Renal pelvis (tissue), 12 donors: ENCODE measurements around the gene TUBE1. TPM values are rescaled to one million over a fixed set of nuclear protein-coding genes. Genes with fewer than 3 reads are reported as not detected.
"Not testable (repeated sequence)": the region's sequence is repeated elsewhere in the genome, so short reads cannot be mapped to it uniquely, and the experiment has no call there.

Source experiments
- DNase-seq: peaks from one replicate; pipeline ENCODE4 v3.0.0-alpha.2; 2013
- long read RNA-seq, 16 experiments: transcript quantifications; one replicate each; lab custom pipeline, GENCODE V29; 2026
- polyA plus RNA-seq, 3 donors: library from polyadenylated mRNA; unstranded; fragments of 120-200 nt; gene quantifications; one replicate each; pipeline ENCODE4 v1.2.1, GENCODE V29; 2013; ENCODE audit not compliant: insufficient read length in 3 of 3

The TUBE1 gene, protein sequence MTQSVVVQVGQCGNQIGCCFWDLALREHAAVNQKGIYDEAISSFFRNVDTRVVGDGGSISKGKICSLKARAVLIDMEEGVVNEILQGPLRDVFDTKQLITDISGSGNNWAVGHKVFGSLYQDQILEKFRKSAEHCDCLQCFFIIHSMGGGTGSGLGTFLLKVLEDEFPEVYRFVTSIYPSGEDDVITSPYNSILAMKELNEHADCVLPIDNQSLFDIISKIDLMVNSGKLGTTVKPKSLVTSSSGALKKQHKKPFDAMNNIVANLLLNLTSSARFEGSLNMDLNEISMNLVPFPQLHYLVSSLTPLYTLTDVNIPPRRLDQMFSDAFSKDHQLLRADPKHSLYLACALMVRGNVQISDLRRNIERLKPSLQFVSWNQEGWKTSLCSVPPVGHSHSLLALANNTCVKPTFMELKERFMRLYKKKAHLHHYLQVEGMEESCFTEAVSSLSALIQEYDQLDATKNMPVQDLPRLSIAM
- polyA plus RNA-seq: 10 to 100 TPM; 22.6 to 49.5 (median 49.1) TPM
- long read RNA-seq, donor 1, partial matches to known transcripts: 0 of 8 reads
- long read RNA-seq, donor 1, other reads (novel, unspliced or antisense): 0 of 8 reads
- long read RNA-seq, donor 2, transcript TUBE1-202 (12 exons, 2,142 nt): major isoform, 9 of 14 reads
- long read RNA-seq, donor 2, partial matches to known transcripts: 0 of 14 reads
- long read RNA-seq, donor 2, other reads (novel, unspliced or antisense): 0 of 14 reads
- long read RNA-seq, donor 3, partial matches to known transcripts: 0 of 8 reads
- long read RNA-seq, donor 3, other reads (novel, unspliced or antisense): 0 of 8 reads
- long read RNA-seq, donor 4, transcript TUBE1-202 (12 exons, 2,142 nt): major isoform, 7 of 10 reads
- long read RNA-seq, donor 4, partial matches to known transcripts: 0 of 10 reads
- long read RNA-seq, donor 4, other reads (novel, unspliced or antisense): 0 of 10 reads
- long read RNA-seq, donor 5, partial matches to known transcripts: 0 of 1 reads
- long read RNA-seq, donor 5, other reads (novel, unspliced or antisense): 0 of 1 reads
- long read RNA-seq, donor 6, transcript TUBE1-207 (1 exons, 3,610 nt): major isoform, 8 of 21 reads
- long read RNA-seq, donor 6, partial matches to known transcripts: 7 of 21 reads
- long read RNA-seq, donor 6, other reads (novel, unspliced or antisense): 0 of 21 reads
- long read RNA-seq, donor 7, partial matches to known transcripts: 5 of 10 reads
- long read RNA-seq, donor 7, other reads (novel, unspliced or antisense): 0 of 10 reads
- long read RNA-seq, donor 8, partial matches to known transcripts: 0 of 7 reads
- long read RNA-seq, donor 8, other reads (novel, unspliced or antisense): 0 of 7 reads
- long read RNA-seq, donor 9, partial matches to known transcripts: 0 of 8 reads
- long read RNA-seq, donor 9, other reads (novel, unspliced or antisense): 0 of 8 reads
- long read RNA-seq, donor 10, transcript TUBE1-207 (1 exons, 3,610 nt): major isoform, 17 of 22 reads
- long read RNA-seq, donor 10, partial matches to known transcripts: 0 of 22 reads
- long read RNA-seq, donor 10, other reads (novel, unspliced or antisense): 0 of 22 reads
- long read RNA-seq, donor 11, transcript TUBE1-207 (1 exons, 3,610 nt): major isoform, 6 of 9 reads
- long read RNA-seq, donor 11, partial matches to known transcripts: 0 of 9 reads
- long read RNA-seq, donor 11, other reads (novel, unspliced or antisense): 0 of 9 reads
- long read RNA-seq, donor 12, transcript TUBE1-207 (1 exons, 3,610 nt): major isoform, 21 of 29 reads
- long read RNA-seq, donor 12, transcript TUBE1-202 (12 exons, 2,142 nt): minor isoform, 5 of 29 reads
- long read RNA-seq, donor 12, partial matches to known transcripts: 0 of 29 reads
- long read RNA-seq, donor 12, other reads (novel, unspliced or antisense): 0 of 29 reads
- long read RNA-seq, donor 13, transcript TUBE1-207 (1 exons, 3,610 nt): major isoform, 10 of 17 reads
- long read RNA-seq, donor 13, partial matches to known transcripts: 0 of 17 reads
- long read RNA-seq, donor 13, other reads (novel, unspliced or antisense): 0 of 17 reads
- long read RNA-seq, donor 14, transcript TUBE1-202 (12 exons, 2,142 nt): major isoform, 5 of 145 reads
- long read RNA-seq, donor 14, partial matches to known transcripts: 111 of 145 reads
- long read RNA-seq, donor 14, other reads (novel, unspliced or antisense): 23 of 145 reads
- long read RNA-seq, donor 15, transcript TUBE1-202 (12 exons, 2,142 nt): minor isoform, 6 of 21 reads
- long read RNA-seq, donor 15, transcript TUBE1-207 (1 exons, 3,610 nt): major isoform, 13 of 21 reads
- long read RNA-seq, donor 15, partial matches to known transcripts: 0 of 21 reads
- long read RNA-seq, donor 15, other reads (novel, unspliced or antisense): 0 of 21 reads
- long read RNA-seq, donor 16, transcript TUBE1-202 (12 exons, 2,142 nt): major isoform, 5 of 12 reads
- long read RNA-seq, donor 16, partial matches to known transcripts: 0 of 12 reads
- long read RNA-seq, donor 16, other reads (novel, unspliced or antisense): 0 of 12 reads

DNA sequence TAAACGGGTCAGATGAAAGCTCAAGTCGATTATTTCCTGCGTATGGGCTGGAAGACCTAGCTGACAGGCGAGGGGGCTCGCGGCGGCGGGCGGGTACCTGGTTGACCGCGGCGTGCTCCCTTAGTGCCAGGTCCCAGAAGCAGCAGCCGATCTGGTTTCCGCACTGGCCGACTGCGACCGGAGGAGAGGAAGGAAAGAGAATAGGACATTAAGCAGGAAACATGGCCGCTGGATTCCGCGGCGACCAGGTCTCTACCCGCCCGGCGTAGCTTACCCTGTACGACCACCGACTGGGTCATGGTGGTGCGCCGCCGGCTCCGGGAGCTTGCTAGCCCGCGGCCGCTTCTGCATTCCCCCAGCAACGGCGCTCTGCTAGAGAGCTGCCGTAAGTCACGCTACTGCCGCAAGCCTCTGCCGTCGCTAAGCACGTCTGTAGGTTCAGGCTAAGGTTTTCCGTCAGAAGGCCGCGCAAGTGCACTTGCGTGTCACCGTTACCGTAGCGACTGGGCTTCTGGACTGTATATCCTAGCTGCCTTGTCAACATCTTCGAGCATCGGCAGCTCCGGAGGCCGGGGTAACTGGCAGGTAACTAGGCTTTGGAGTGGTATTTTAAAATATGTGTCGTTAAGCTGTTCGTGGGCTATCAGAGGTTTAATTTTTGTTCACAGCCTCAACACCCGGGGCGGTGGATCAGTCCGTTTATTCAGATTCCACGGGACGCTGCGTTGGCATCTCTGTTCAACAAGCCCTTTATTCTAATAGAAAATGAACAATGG, at the start of gene TUBE1, which contains the start of gene FAM229B:
Gene TUBE1 (minus strand): TSS at position 347 of the 776 bp plus-strand sequence. CDS start 48 bp downstream, at position 299.
Gene FAM229B (plus strand): TSS at position 456 of the 776 bp plus-strand sequence. CDS start 11,693 bp downstream, outside the sequence.
- DNase-seq: peak; percentile 97

DNA sequence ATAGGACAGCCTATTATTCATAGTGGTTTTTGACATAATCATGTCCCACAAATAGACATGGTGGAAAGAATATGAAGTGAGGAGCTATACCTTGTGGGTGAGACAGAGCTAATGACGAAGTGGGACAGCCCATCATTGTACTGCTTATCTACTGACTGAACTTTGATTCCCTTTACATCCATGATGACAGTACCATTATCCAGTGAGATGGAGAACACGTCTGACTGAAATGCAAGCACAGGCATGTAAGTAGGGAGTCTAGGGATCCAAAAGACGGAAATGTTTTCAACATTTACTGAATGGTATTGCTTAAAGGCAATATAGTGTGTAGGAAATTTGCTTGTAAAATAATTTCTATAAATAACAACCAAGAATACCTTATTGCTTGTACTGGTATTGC, 43.6 kb upstream of the TUBE1 start:
- DNase-seq: no peak

DNA sequence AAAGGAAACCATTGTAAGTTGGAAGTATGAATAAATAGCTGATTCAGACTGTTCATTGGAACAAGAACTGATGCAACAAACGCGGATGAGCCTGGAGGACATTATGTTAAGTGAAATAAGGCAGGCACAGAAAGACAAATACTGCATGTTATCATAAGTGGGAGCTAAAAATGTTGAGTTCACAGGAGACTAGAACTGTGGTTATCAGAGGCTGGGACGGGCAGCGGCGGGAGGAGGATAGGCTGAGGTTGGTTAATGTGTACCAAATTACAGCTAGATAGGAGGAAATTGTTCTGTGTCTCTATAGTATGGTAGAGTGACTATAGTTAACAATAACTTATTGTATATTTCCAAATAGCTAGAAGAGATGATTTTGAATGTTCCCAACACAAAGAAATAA, 40.9 kb upstream of the TUBE1 start:
- DNase-seq: no peak

DNA sequence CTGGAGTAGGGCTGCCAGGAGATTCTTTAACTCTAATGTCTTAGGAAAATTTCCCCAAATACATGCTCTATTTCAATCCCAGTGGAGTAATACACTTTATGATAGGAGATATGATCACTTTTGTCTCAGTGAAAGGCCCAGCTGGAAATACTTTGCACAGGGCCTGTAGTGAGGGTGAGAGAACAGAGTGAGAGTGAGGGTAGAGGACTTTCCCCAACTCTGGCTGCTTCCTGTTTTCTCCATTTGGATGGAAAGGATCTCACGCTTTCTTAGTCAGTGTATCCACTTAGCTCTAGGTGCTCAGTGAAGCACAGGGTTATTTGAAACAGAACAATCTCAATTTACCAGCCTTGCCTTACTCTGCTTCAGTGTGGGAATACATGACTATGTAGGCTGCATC, 36.7 kb upstream of the TUBE1 start:
- DNase-seq: no peak

DNA sequence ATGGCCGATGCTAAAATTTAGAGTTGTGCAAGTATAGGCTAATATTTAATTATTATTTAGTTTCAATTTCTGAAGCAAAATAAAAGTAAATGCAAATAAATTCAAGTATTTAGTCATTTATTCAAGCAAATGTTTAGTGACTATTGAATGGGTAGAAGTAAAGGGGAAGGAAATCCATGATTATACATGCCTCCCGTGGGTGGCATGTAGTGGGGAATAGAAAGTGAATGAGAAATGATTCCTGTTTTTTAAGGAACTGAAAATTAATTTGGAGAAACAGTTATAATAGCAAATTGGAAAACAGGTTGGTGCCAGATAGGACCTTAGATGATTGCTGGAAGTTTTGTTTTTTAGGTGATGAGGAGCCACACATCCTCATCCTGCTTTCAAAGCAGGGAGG, 35.5 kb upstream of the TUBE1 start:
- no peak for DNase-seq

DNA sequence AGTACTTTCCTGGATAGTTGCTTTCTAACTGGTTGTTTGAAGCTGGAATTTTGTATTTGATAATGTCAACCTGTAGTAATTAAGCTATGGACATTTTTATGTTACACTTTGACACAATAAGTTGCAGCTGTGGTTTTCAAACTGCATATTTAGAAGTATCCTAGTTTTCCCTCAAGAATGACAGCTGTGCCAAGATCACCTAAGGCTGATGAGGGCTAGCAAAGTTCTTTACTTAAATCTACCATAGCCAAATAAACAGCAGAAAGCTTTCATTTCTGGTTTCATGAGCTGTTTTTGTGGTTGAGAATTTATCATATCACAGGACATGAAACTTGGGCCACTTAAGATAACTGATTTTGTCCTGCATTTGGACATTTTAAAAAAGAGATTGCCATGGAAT, 30.8 kb upstream of the TUBE1 start:
- DNase-seq: no peak

DNA sequence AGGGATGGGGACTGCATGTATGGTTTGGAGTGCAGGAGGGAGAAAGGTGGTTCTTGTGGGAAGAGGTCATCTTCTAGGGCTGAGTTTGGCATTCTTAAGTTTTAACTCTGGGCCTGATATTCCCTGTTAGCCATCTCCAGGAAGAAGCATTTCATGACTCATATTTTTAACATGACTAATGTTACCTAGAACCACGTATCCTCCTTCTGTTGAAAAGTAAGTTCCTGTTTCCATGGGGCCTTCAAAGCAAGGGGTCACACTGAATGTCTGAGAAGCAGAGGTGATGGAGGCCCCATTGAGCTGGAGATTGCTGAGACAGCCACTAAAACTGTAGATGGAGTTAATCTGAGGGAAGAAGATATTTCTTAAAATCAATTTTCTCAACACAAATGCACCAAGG, 30.3 kb upstream of the TUBE1 start:
- DNase-seq: no peak

DNA sequence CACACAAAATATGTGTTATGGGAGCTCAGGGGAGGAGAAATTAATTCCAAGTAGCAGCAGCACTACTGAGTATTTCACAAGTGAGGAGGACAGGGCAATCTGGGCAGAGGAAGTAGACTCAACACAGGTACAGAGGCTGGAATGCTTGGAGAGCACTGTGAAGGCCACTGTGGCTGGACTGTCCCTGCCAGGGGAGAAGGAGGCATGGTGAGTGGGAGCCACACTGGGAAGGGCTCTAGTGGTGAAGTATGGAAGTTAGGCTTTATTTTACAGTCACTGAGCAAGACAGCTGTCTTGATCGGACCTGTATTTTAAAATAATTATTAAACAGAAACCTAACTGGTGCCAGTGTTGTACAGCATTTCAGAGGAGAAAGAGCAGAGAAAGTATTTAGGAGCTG, 28.9 kb upstream of the TUBE1 start:
- DNase-seq: no peak

DNA sequence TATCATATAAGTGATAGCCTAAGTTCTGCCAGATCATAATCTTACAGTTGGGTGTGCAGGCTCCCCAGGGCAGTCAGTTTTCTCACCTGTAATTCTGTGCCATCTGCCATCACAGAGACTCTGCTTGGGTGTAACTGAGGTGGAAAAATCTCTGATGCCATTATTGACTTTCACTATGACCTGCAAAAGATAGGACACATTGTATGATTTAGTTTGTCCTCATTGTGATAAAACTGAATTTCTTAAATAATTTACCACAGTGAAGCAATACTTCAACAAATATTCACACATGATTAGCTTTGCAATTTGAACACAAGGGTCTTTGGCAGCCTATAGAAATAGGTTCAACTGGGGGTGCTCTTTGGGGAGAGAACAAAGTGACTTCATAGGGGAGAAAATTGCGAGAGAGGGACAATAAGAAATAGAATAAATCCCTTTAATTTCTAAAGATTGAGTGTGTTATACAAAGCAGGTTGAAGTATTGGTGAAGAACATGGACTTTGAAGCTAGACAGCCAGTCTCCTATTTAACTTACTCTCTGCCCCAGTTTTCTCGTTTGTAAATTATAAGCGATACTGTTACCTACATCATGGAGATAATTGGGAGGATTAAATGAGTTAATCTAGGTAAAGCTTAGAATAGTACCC, 27.4 kb upstream of the TUBE1 start:
- no peak for DNase-seq

DNA sequence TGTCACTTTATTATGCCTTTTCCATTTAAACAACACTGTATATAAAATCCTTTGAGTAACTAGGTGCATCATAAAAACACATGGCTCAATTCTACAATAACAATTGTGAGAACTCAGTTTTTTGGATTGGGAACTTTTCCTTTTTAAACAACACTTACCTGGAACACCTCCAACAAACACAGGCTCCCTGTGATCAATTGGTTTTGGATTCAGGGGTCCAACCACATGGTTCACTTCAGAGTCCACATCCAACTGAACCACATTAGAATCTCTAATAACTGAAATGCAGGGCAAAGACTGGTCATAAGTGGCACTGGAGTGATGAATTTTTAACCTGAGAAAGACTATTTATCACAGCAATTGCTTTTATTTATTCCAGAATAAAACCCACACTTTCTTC, 26.6 kb upstream of the TUBE1 start:
- peak; percentile 5 for DNase-seq

DNA sequence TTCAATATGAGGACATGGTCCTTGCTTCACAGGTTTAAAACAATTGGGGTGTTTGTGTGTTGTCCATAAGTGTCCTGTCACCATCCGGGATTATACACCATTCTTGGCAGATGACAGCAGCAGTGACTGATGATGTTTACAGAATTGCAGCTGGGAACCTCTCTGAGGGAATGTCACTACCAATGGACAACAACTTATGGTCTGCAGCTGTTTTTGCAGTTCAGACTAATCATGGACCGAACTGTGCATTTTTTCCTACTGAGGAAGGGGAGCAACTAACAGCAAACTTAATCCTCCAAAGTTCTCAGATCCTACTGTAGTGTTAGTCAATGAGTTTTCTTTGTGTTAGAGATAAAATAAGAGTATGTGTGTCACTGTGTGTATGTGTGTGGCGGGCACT, 26.1 kb upstream of the TUBE1 start:
- peak; percentile 22 for DNase-seq

DNA sequence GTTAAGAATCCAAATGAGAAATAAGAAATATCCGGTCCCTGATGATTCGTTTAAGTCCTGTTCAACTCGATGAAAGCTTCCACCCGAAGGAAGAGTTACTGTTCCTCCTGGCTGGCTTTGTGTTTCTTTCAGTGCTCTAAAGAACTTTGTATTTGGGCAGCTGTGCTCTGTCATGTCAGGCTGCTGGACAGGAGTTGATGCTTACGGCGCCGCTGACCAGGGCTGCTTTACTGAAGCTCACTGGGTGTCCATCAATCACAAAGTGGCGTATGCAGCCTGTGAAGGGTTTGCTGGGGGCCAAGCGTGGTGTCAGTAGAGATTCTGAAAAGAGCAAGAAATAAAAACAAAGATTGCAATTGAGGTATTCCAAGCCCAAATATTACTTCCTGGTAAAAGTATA, 22.0 kb upstream of the TUBE1 start:
- peak; percentile 61 for DNase-seq

DNA sequence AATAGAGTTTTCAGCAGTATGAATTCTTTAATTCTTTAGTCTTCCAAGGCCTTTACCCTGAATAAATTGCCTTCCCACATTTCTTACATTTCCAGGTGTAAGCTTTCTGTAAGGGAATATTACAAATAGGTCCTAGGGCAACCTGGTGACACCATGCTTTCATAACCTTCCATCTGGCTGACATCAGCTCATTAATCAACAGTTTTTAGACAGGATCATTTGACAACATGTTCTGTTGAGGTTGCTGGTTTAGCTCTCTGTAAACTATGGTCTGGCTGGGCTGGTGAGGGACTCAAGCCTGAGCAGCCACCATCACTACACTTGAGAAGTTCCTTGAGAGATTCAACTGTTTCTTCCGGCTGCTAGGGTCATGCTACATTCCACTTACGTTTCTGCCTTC, 19.3 kb upstream of the TUBE1 start:
- DNase-seq: no peak

DNA sequence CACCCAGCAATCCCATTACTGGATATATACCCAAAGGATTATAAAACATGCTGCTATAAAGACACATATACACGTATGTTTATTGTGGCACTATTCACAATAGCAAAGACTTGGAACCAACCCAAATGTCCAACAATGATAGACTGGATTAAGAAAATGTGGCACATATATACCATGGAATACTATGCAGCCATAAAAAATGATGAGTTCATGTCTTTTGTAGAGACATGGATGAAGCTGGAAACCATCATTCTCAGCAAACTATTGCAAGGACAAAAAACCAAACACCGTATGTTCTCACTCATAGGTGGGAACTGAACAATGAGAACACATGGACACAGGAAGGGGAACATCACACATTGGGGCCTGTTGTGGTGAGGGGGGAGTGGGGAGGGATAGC, 18.7 kb upstream of the TUBE1 start:
- DNase-seq: not testable (repeated sequence)

DNA sequence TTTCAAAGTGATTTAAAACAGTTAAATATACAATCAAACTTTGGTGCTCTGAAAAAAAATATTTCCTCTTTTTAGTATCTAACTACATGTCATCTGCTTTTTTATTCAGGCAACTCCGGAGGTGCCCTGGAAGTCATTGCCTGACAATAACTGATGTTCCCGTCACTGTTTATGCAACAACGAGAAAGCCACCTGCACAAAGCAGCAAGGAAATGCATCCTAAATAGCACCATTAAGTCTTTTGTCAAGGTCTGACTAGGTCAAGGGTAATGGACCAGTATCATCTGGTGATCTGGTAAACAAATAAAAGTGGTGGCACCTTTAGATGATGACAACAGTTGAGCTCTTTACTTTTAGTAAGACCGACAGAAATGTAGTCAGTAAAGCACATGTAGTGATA, 13.3 kb upstream of the TUBE1 start:
- DNase-seq: no peak

DNA sequence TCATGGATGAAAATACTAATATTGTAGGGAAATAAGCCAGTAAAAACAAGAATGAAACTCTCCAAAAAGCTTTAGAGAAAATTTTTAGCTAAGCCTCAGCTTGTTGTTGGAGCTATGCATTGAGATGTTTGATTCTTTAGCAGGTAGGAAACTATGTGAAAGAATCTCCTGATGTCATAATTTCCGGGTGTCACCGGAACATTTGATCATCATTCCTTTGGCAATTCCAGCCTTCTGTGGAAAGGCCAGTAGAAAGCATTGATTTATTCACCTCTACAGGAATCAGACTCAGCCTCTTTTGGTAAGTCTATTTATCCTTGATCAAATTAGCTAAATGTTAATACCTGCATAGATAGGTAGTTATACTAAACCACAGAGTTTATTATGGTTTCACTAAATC, 9.6 kb upstream of the TUBE1 start:
- DNase-seq: no peak

DNA sequence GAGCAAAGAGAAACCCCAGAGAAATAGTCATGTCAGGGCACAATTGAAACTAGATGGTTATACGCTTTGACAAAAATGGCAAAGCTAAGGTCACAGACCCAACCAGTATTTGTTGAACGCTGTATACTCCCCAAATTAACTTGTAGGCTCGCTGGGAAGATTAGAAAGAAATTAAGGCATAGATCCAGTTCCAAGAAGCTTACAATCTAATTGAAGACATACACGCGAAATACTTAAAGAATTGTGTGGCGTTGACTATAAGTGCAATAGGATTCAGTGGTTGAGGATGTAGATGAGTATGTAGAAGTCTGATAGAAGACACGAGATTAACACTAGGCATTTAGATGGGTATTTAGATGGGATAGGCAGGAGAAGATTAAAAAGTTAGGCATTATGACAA, 634 bp upstream of the TUBE1 start:
- peak; percentile 5 for DNase-seq

DNA sequence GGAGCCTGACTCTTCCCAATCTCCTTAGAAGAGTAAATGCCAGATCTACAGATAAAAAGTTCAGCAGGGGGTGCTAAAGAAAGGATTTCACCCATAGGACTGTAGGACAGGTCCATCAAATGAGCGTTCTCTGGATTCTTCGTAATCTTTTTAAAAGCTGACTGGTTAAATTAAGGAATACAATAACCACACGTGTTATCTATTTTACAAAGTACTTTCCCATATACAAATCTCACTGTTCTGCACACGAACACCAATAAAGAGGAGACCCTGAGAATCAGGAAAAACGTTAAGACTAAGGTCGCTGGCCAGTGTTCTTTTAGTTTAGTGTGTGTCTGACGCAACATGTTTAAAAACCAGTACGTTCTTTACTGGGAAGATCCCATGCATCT, 542 bp downstream of the TUBE1 start:
- peak; percentile 37 for DNase-seq
